HCT116 (cell line): ENCODE results near the gene PRR23E. TPM values are rescaled to one million over a fixed set of nuclear protein-coding genes. Genes with fewer than 3 reads are reported as not detected.

Experiments
- ATAC-seq: fragments of 200-7000 bp; cut with Tn5 transposase; 2 replicates; pipeline ENCODE4 v1.9.1; 2020; ENCODE audit warnings: mild to moderate bottlenecking, moderate library complexity
- BruUV-seq: library from RNA; stranded (reverse); fragments of 400-500 nt; replicated peaks from 2 replicates; lab custom pipeline; 2021; lab: Mats Ljungman, UMichigan
- CTCF ChIA-PET: fragments of 300-600 bp; sonication (Branson Sonifier 250); formaldehyde crosslinking; loops from one replicate; lab custom pipeline; 2021; ENCODE audit warnings: antibody characterized with exemption; lab: Charles Lee
- POLR2A ChIA-PET: fragments of 300-600, 350-600 bp; sonication (Branson Sonifier 250); formaldehyde crosslinking; loops from one replicate; lab custom pipeline; 2021; ENCODE audit warnings: antibody characterized with exemption; lab: Charles Lee
- RAD21 ChIA-PET, 2 experiments: fragments of 300-600 bp; sonication (Branson Sonifier 250); formaldehyde crosslinking; loops; one replicate each; lab custom pipeline; 2023; ENCODE audit warnings: low total read pairs in 2 of 2; ENCODE audit not compliant: uncharacterized antibody in 2 of 2, unreplicated experiment in 2 of 2, low non-redundant PET in 1 of 2; lab: Charles Lee
- DNase-seq: peaks from one replicate; pipeline ENCODE4 v3.0.0-alpha.2; 2010; ENCODE audit warnings: low read depth, low spot score
- H2AFZ ChIP-seq: fragments of 200-600 bp; shearing (Covaris generic), sonication (generic); 2 replicates; pipeline ENCODE4 v1.6.1; 2017; ENCODE audit warnings: low read depth, mixed run types, mixed read lengths, antibody characterized with exemption, low read length; ENCODE audit not compliant: poor library complexity, severe bottlenecking
- H3K27ac ChIP-seq: 2 replicates; pipeline ENCODE4 v1.5.1; 2012; ENCODE audit warnings: low read depth, low read length
- H3K27me3 ChIP-seq: fragments of 200-600 bp; sonication (generic); 2 replicates; pipeline ENCODE4 v1.6.1; 2016; ENCODE audit warnings: mixed run types, low read length, mixed read lengths; ENCODE audit not compliant: insufficient read depth
- H3K36me3 ChIP-seq, 2 experiments: fragments of 200-500 bp in 1 of 2; fragments of 200-600 bp in 1 of 2; sonication (Bioruptor generic) in 1 of 2; sonication (generic) in 1 of 2; 2 replicates each; pipeline versions ENCODE4 v1.5.1 to v1.6.1; 2014 to 2016; ENCODE audit warnings: low read length in 2 of 2, inconsistent platforms in 1 of 2, mixed read lengths in 1 of 2, mixed run types in 1 of 2; ENCODE audit not compliant: insufficient read depth in 2 of 2, control insufficient read depth in 1 of 2
- H3K4me1 ChIP-seq, 2 experiments: fragments of 200-600 bp in 1 of 2; sonication (generic) in 1 of 2; 2 replicates each; pipeline versions ENCODE4 v1.5.1 to v1.6.1; 2012 to 2017; ENCODE audit warnings: low read length in 2 of 2, inconsistent platforms in 1 of 2, mild to moderate bottlenecking in 1 of 2, mixed read lengths in 1 of 2, mixed run types in 1 of 2, moderate library complexity in 1 of 2; ENCODE audit not compliant: insufficient read depth in 2 of 2, control insufficient read depth in 1 of 2
- H3K4me2 ChIP-seq: fragments of 200-600 bp; sonication (generic); 2 replicates; pipeline ENCODE4 v1.6.1; 2017; ENCODE audit warnings: mixed run types, low read length, mixed read lengths
- H3K4me3 ChIP-seq, 2 experiments: fragments of 200-600 bp in 1 of 2; sonication (generic) in 1 of 2; replicated peaks in 1 of 2; 2 replicates each; pipeline ENCODE4 v1.5.1; 2011 to 2016; ENCODE audit warnings: low read length in 2 of 2, control low read depth in 1 of 2, low read depth in 1 of 2, mild to moderate bottlenecking in 1 of 2, mixed read lengths in 1 of 2, mixed run types in 1 of 2
- H3K79me2 ChIP-seq: fragments of 200-600 bp; sonication (generic); 2 replicates; pipeline ENCODE4 v1.6.1; 2017; ENCODE audit warnings: mild to moderate bottlenecking, mixed run types, low read length, moderate library complexity, mixed read lengths; ENCODE audit not compliant: insufficient read depth
- H3K9ac ChIP-seq: fragments of 200-600 bp; sonication (generic); 2 replicates; pipeline ENCODE4 v1.6.1; 2016; ENCODE audit warnings: low read length, mixed read lengths
- H3K9me2 ChIP-seq: fragments of 200-600 bp; sonication (generic), shearing (Covaris generic); 2 replicates; pipeline ENCODE4 v1.6.1; 2017; ENCODE audit warnings: mixed run types, mild to moderate bottlenecking, moderate library complexity; ENCODE audit not compliant: insufficient read depth
- H3K9me3 ChIP-seq, 2 experiments: fragments of 200-500 bp in 1 of 2; fragments of 200-600 bp in 1 of 2; sonication (Bioruptor generic) in 1 of 2; sonication (generic) in 1 of 2; 2 replicates each; pipeline ENCODE4 v1.6.1; 2014 to 2017; ENCODE audit warnings: low read length in 2 of 2, mixed read lengths in 2 of 2, inconsistent platforms in 1 of 2, low read depth in 1 of 2, mild to moderate bottlenecking in 1 of 2, mixed run types in 1 of 2, moderate library complexity in 1 of 2; ENCODE audit not compliant: control insufficient read depth in 1 of 2, insufficient read depth in 1 of 2
- H4K20me1 ChIP-seq: fragments of 200-600 bp; sonication (generic), shearing (Covaris generic); 2 replicates; pipeline ENCODE4 v1.6.1; 2017; ENCODE audit warnings: mixed run types, mild to moderate bottlenecking, moderate library complexity; ENCODE audit not compliant: insufficient read depth
- EGR1 ChIP-seq: IDR thresholded peaks from 2 replicates; pipeline ENCODE4 v1.6.1; 2012; ENCODE audit warnings: low read depth
- MAX ChIP-seq: IDR thresholded peaks from 2 replicates; pipeline ENCODE4 v1.6.1; 2012
- POLR2AphosphoS5 ChIP-seq: IDR thresholded peaks from 2 replicates; pipeline ENCODE4 v1.6.1; 2011; ENCODE audit warnings: mild to moderate bottlenecking, low read depth, low read length, moderate library complexity
- ZNF274 ChIP-seq: fragments of 200-500 bp; sonication (Bioruptor generic); IDR thresholded peaks from 2 replicates; pipeline ENCODE4 v1.6.1; 2014; ENCODE audit warnings: mild to moderate bottlenecking, low read depth, low read length, inconsistent platforms
- intact Hi-C: fragments of 100-400 bp; cut with micrococcal nuclease; formaldehyde crosslinking; loops from 2 replicates; pipeline ENCODE4 v1.10.0; 2022
- total RNA-seq: library from RNA; stranded (reverse); gene quantifications from one replicate; pipeline ENCODE4 v1.2.1, GENCODE V29; 2021; ENCODE audit not compliant: unreplicated experiment
- TF ChIP-seq, protein P1 (sequence below): IDR thresholded peaks from 2 replicates; pipeline ENCODE4 v1.6.1; 2011; ENCODE audit warnings: mild to moderate bottlenecking, low read length, moderate library complexity; ENCODE audit not compliant: insufficient replicate concordance; ENCODE audit errors: extremely low read depth

PRR23E gene
- total RNA-seq, 1 experiment from 2014 or later = not detected

DNA sequence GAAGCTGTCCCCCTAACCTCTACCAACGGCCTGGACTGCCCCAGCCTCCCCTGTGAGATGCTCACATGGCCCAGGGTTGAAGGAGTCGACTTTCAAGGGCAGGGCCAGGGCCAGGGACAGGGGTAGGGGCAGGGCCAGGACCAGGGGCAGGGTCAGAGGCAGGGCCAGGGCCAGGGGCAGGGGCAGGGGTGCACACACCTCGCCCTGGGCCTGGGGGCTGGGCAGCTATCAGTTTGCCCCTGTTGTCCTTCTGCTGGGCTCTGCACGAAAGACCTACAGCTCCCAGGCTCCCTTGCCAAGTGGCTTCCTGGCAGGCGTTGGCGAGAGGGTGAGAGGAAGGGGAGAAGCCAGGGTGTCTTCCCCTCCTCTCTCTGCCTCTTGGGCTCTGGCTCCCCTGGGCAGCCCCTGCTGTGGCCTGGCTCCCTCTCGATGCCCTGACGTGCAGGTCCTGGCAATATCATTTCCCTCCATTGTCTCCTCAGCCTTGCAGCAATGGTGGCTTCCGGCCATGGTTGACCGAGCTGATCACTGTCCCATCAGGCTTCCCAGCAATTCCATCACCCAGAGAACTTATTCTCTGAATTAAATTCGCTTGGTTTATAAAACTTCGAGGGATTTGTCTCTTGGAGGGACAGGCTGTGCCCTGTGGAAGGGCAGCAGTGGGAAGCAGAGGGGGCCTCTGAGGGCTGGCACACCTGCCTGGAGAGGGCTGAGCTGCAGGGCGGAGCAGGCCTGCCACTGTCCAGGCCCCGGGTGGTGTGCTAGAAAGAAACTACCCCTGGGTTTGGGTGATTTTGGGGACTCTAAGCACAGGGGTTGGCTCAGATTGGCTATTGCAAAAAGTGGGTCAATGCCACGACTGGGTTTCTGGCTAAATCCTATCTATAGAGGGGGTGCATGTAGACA, 13.9 kb downstream of the PRR23E start:
- DNase-seq (no peak), ATAC-seq (no peak)
- H3K79me2 ChIP-seq = no peaks in the 10 kb centered on the region
- H3K9me3 ChIP-seq = no peaks in the 10 kb centered on the region
- intact Hi-C loops = no loop called here
- H3K9ac ChIP-seq = no peak overlapping the region
- H3K4me2 ChIP-seq = no peak overlapping the region
- ChIA-PET CTCF (no interaction called here), POLR2A (no interaction called here), RAD21 (no interaction called here)
- H3K4me3 ChIP-seq = no peak overlapping the region
- no peaks in the 10 kb centered on the region for H4K20me1 ChIP-seq
- no peak for TF ChIP-seq POLR2AphosphoS5
- TF ChIP-seq MAX = no peak
- no peak overlapping the region for H2AFZ ChIP-seq
- no peaks in the 10 kb centered on the region for H3K4me1 ChIP-seq
- no peak overlapping the region for H3K27ac ChIP-seq
- BruUV-seq = no TSS peak
- no peaks in the 10 kb centered on the region for H3K36me3 ChIP-seq
- no peaks in the 10 kb centered on the region for H3K9me2 ChIP-seq
- no peaks in the 10 kb centered on the region for H3K27me3 ChIP-seq

DNA sequence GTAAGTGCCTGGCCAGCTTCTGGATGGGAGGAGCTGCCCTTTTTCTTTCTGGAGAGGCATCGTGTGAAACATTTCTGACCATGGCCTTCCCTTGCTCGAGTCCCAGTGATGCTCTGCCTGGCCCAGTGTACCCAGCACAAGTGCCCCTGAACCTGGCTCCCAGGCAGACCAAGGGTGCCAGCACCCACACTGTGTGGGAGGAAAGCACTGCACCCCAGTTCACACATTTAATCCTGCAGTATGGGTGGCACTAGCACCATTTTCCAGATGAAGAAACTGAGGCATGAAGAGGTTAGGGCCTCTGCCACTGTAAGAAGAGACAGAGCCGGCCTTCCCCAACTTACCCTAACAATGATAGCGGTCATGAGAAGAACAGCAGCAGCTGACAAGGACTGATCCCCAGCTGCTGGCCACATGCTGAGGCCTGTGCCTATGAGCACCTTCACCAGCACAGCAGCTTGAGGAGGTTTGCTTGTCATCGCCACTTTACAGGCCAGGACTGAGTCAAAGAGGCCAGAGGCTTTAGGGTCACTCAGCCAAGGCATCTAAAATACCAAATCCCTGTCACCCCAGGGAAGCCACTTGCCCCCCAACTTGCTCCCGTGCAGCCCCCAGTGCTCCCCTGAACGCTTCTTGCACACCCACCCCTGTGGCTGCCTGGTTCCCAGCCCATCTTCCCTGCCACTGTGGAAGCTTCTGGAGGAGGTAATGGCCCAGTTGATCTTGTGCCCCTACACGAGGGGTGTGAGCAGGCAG, 15.0 kb downstream of the PRR23E start:
- Histone ChIP-seq H3K79me2 (no peaks in the 10 kb centered on the region), H3K9me2 (no peaks in the 10 kb centered on the region), H3K27ac (no peak overlapping the region), H2AFZ (no peak overlapping the region), H3K9ac (no peak overlapping the region), H3K36me3 (no peaks in the 10 kb centered on the region), H3K27me3 (no peaks in the 10 kb centered on the region), H3K4me3 (no peak overlapping the region), H3K4me2 (no peak overlapping the region), H3K4me1 (no peaks in the 10 kb centered on the region), H3K9me3 (no peaks in the 10 kb centered on the region), H4K20me1 (no peaks in the 10 kb centered on the region)
- no peak for TF ChIP-seq EGR1
- TF ChIP-seq, protein P1, sequence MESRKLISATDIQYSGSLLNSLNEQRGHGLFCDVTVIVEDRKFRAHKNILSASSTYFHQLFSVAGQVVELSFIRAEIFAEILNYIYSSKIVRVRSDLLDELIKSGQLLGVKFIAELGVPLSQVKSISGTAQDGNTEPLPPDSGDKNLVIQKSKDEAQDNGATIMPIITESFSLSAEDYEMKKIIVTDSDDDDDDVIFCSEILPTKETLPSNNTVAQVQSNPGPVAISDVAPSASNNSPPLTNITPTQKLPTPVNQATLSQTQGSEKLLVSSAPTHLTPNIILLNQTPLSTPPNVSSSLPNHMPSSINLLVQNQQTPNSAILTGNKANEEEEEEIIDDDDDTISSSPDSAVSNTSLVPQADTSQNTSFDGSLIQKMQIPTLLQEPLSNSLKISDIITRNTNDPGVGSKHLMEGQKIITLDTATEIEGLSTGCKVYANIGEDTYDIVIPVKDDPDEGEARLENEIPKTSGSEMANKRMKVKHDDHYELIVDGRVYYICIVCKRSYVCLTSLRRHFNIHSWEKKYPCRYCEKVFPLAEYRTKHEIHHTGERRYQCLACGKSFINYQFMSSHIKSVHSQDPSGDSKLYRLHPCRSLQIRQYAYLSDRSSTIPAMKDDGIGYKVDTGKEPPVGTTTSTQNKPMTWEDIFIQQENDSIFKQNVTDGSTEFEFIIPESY = no peak
- no peak for TF ChIP-seq ZNF274
- ATAC-seq (no peak), DNase-seq (no peak)
- ChIA-PET POLR2A (no interaction called here), CTCF (no interaction called here), RAD21 (no interaction called here)
- no TSS peak for BruUV-seq
- intact Hi-C loops = no loop called here
